ENCODE measurements around the gene BMPER.

Gene BMPER

DNA sequence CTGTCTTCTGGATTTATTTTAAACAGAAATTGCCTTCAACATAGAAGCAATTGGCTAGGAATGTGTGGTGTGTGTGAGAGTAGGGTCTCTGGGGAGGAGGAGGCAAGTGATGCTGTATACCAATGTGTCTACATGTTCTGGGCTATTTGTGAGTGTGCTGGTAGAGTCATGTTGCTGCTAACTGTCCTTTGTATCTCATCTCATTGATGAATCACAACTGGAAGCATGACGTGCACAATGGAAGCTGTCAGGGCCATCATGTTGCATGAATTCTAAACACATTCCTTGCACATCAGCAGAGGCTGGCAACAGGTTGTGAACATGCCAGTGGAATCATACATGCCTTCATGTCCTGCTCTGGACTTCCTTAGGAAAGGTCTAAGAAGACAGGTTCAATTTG is 199.7 kb downstream of the BMPER start:
- no peak for DNase-seq

DNA sequence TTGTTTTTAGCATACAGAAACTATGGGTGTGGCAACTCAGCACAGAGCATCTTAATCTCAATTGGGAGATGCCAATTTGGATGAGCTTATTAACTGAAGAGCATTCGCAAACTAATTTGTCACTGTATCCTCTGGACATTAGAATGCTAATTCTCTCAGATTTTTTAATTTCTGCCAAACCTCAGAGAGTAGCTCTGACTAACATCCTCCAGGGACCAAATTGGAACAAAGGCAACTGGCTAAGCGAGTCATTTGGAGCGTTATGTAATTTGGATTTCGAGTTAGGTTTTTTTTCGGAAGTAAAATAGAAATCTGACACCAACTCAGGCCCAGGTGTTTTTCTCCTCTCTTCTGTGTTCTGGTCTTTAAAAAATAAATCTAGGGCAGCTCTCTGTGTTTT is 201.9 kb downstream of the BMPER start:
- no peak for DNase-seq

DNA sequence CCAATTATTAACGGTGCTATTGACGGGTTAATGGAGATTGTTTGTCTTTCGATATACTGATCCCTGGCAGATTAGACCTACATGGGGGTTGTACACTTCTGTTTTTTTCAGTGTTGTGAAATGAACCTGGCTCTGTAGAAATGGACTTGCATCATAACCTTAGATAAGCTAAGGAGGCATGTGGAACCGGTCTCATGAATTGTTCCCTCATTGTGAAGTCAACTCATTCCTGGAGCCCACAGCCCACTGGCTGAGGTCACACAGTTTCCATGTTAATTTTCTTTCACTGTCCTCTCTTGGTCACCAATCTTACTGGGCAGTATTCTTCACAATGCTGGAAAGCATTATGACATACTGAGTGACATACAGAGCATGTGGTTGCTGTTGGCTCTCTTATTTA is 202.8 kb downstream of the BMPER start:
- no peak for DNase-seq

DNA sequence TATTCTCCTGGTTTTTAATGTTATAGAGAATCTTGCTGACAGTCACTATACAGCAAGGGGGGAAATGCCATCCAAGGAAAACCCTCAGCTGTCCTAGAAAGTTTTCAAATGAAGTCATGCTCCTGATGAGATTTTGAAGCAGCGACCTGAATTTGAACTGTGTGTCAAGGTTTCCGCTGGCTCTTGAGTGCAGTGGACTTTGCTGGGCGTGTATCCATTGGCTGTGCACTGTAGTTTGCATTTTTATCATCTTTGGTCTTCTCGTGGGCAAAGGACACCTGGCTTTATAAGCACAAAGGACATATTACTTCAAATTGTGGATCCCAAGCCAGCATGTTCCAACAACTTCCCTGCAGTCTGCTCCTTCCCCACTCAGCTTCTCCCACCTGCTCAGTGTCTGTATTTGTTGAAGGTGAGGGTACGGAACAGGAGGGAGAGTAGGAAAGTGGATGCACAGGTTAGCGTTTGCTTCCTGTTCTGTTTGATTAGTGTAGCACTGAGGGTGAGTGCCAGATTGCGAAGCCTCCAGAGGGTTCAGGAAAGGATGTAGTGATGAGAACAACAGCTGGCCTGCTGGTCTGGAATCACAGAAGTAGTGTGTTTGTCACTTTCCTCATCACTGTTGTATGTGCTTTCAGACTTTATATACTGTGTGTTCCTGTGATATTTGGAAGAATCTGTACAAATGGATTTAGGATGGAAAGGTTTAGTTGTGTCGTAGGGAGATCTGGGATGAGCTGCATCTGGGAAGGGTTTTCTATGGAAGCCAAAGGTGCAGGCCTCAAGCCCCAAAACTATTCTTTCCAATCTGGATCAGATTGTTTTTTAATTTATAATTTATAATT is 204.8 kb downstream of the BMPER start:
- DNase-seq = no peak

DNA sequence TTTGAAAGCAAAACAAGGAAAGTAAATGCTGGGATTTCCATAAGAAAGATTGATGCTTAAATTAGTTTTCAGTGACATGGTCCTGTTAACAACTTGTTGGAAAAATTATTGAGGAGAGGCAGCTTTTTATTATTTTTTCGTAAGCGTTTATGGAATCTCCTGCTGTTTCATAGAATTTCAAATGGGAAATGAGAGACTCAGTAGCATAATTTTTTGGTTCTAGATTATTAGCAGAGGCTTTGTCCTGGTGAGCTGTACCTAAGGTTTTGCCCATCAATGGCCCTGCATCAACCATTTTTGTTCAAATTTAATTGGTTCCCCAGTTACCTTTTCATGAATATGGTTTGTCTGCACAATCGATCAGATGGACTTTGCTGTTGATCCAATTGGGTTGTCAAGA is 205.7 kb downstream of the BMPER start:
- no peak for DNase-seq

DNA sequence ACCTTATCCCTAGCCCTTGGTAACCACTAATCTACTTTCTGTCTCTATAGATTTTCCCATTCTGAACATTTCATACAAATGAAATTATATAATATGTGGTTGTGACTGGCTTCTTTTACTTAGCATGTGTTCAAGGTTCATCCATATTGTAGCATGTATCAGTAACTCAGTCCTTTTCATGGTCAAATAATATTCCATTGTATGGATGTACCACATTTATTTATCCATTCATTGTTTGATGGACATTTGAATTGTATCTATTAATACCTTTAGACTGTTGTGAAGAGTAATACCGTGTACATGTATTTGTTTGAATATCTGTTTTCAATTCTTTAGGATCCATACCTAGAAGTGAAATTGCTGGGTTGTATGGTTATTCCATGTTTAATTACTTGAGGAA is 210.2 kb downstream of the BMPER start:
- DNase-seq = no peak

DNA sequence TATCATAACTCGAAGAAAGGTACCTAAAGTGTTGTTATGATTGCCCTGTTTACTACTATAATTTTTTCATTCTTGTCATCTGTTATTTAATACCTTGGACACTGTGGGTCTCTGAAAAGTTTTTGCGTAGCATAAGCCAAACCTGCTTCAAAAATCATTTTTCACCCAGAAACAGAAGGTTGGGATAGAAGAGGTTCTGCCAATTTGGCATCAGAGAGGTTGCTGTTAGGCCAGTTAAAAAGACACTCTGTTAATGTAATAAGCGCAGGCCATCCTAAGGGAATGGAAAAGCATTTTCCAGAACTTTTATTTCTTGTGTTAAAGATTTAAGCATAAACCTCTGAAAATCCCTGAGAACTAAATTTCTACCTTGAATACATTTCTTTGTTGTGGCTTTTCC is 212.2 kb downstream of the BMPER start:
- no peak for DNase-seq

DNA sequence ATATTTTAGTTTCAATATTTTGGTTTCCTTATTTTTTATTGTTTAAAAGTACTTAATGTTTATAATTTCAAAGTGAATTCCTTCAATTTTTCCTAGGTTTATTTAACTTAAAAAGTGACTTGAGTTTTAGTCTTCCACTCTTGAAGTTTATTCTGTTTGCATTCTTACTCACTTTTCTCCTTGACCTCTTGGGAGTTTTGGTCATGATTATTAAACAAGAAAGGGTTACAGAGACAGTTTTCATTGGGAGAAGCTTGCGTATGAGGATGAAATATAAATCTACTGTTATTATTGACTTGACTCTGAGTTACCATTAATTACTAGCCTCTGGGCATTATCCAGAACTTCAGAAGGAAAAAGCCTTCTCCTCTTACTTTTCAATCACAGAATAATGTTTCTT is 216.0 kb downstream of the BMPER start:
- DNase-seq = no peak

DNA sequence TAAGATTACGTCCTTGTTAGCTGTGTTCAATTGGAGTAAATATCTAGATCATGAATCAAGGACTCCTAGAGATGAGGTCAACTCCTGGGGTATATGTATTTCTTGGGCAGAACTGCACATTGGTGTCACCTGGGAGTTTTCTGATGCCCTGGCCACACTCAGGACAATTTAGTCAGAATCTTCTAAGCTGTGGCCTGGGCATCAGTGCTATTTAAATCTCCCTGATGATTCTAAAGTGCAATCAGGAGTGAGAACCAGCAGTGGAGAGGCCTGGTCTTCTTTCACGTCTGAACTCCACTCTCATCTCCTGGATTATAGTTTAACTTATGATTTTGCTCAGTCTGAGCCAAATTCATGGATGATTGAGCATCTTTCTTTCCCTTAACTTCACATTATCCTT is 218.0 kb downstream of the BMPER start:
- DNase-seq = no peak

DNA sequence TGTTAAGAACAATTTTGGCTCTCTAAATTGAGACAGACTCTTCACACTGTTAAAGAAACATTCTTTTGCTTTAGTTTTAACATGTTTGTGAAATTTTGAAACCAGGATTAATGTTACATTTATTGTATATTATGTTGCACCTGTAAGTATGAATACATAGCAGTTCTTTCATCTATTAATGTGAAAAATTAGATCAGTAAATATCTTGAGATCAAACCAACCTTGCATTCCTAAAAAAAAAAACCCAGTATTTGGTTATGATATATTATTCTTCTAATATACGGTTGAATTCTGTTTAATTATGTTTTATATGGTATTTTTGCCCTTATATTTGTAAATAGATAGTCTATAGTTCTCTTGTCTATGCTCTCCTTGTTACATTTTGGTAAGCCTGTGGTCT is 219.4 kb downstream of the BMPER start:
- DNase-seq = no peak

DNA sequence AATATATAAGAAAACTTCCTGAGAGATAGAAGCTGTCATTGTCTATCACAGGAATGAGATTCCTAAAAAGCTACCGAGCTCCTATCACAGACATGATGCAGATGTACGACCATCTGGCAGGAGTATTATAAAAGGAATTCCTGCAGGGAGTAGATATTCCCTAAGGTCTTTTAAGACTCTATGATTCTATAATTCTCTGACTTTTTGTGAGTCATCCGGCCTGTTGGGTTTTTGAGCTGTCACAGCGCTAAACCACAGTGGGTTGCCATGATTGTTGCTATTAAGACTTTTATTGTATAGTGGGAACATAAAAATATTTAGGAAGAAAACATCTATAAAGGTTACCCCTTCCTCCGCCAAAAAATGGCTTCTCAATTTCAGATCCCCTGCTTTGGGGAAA is 223.4 kb downstream of the BMPER start:
- no peak for DNase-seq

DNA sequence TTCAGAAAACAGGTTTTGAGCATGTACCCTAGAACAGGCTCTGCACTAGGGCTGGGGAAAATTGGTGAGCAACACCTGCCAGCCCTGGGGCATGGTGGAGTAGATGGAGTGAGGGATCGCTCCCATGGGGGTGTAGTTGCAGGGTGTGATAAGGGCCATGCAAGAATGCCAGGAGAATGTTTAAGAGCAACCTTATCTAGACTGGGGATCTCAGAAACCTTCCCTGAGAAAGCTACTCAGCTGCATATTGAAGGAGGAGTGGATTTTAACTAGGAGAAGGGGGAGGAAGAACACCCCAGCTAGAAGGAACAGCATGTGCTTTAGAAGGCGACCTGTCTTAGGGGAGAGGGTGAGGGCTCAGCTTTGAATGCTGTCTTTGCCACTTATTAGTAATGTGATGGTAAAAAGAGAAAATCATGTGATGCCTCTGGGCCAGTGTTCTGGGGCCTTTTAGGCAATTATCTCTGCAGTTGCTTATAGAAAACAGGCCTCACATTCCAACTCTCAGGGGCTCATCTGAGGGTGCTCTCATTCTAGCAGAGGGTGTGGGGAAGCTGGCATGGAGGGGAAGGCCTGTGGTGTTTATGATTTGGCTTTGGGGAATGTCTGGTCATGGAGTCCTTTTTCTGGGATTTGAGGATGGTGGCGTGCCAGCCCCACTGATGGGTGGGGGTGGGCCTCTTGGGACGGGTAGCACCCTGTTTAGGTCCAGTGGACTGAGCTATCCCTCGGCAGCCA is 225.4 kb downstream of the BMPER start:
- DNase-seq = no peak

DNA sequence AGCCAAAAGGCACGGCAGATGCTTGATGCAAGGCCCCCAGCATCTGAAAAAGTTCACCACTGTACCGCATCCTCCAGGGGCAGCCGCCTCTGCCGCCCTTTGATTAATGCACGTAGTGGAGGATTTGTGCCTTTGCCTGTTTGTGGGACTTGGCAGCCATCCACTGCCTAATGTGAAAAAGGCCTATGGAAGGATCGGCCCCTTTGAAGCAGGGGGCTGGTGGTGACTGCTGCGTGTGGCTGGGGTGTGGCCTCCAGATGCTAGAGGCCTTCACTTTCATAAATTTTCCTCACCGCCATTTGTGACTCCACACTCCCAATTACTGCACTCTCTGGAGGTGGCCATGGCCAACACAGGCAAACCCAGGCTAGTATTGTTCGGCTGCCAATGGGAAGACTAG is 226.0 kb downstream of the BMPER start:
- no peak for DNase-seq

DNA sequence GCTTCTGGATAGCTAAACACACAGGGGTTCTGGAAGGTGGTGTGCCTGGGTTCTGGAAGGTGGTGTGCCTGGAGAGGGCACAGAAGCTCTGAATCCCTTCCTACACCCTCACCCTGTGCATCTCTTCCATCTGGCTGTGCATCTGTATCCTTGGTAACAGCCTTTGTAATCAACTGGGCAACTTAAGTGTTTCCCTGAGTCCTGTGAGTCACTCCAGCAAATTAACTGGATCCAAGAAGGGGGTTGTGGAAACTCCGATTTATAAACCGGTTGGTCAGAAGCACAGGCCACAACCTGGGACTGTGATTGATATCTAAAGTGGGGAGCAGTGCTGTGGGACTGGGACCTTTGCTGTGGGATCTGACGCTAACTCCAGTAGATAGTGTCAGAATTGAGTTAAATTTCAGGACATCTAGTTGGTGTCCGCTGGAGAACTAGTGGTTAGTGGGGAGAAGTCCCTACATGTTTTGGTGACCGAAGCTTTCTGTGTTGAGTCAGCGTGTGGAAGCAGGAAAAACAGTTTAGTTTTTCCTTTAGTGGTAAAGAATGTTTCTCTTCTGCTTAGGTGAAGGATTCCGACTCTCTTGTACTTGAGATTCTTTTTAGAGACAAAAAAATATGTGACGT is 228.1 kb downstream of the BMPER start:
- DNase-seq = no peak

DNA sequence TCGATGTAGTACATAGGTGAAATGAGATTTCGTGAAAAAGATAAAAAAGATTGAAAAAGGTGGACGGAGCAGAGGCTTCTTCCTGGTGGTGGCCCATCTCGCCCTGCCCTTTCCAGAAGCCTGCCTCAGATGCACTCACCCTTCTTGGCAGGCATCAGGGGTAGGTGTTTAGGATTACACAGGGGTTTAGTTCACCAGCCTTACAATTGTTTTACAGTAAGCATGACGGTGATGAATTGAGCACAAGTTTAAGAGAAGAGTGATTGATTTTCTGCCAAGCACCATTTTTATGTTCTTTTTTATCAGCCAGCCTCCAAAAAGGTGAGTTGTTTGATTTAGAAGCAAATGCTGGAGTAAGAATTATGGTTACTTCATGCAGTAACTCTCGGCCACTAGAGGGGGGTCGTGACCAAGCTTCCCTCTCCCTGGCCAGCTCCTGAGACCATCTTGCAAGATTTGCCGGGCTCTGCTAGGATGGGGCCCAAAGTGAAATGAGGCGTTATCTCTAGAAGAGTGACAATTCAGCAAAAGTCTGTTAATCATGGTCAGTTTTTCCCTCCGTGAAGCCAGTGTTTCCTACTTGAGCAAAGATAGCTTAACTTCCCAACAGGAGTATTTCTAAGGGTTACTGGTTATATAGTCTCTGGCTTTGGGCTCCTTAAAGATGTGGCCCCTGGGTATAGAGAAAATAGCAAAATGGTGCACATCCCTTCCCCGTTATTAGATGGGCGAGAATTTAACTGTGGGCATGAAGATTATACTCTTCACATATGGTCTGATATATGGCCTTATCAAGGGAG is 228.8 kb downstream of the BMPER start:
- DNase-seq = no peak

DNA sequence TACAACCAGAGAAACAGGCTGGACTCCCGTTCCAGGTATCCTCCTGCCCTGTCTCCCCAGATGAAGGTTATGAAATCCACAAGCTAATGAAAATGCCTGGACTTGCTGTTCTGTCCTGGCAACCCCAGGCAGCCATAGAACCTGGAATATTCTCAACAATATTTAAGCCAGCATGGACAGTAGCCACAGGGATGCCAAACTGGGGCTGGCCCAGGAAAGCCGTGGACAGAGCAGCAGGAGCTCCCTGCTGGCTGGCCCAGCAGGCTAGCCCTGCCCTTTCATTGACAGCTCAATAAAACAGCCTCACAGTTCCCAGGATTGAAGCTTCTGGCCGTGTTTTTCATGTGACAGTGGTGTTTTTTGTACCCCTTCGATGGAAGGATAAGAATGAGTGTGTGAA is 230.6 kb downstream of the BMPER start:
- DNase-seq = no peak

DNA sequence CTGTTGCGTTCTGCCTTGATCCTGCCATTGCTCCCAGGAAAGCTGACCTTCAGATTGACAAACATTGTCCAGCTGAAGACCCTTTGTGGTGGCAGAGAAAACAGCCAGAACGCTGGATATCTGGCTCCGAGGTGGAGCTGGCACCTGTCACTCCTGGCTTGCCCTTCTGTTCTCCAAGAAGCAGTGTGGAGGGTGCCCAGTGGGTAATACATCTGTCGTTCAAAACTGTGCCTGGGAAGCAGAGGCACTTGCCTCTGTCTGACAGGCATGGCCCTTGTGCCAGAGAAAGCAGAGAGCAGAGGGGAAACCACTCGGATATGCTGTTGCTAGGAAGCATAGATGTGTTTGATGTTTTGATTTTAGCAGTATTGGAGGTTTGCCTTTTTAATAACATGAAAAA is 231.4 kb downstream of the BMPER start:
- no peak for DNase-seq

DNA sequence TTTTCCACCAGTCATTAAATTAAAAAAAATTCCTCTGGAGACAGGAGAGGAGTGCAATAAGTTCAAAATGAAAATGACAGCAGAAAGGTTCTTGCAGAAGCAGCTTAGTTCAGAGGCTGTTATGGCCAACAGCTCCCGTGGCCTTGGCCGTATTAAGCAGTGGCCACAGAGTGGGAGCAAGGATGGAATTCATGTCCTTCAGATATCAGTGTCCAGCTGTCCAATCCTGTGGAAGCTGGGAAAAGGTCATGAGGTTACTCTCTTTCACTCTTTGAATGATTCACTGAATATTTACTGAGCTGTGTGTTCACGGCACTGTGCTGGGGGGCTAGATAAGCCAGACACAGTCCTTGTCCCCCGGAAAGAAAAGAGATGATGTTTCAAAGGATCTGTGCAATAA is 231.8 kb downstream of the BMPER start:
- DNase-seq = no peak

DNA sequence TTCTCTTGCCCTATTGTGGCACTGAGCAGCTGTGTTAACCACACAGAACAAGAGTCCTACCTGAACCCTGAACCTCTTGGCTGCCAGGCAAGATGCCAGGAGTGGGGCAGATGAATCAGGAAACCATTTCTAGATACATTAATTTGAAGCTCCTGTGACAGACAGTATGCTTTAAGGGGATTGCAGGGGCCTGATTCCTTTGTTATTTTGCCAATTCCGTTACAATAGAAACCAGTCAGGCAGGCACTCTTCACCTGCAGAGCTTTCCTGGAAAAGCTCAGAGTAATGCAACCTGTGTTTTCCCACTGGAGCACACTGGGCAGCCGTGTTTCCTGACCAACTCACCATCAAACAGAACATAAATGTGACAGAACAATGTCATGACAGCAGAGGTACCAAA is 233.1 kb downstream of the BMPER start:
- no peak for DNase-seq

DNA sequence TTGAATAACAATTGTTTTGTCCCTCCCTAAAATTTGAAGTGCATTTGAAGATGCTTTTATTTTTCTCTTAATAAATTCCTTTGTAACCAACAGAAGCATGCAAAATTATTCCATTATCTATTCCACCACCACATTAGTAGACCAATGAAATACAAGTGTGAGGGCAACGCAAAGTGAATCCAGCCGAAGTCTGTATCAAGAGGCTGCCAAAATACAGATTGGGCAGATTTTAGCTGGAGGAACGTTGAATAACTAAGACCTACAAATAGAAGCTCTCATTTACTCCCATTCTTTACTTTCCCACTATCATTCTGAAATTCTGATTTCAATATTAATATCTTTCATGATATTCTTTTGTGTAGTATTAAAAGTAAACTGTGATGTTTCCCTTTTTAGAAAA is 233.7 kb downstream of the BMPER start:
- no peak for DNase-seq

DNA sequence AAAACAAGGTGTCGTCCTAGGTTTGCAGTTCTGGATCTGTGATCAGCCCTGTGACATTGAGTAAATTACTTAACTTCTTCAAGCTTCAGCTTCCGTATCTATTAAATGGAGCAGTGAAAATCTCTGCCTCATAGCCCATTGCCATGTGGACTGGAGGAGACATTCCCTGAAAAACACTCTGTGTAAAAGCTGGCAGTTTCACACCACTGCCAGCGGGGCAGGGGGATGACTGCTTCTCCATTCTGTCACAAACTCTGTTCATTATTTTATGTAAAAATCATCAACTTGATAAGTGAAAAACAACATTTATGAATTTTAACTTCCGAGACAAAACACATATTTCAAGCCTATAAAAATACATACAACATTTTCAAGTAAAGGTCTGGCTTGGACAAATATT is 234.7 kb downstream of the BMPER start:
- no peak for DNase-seq

DNA sequence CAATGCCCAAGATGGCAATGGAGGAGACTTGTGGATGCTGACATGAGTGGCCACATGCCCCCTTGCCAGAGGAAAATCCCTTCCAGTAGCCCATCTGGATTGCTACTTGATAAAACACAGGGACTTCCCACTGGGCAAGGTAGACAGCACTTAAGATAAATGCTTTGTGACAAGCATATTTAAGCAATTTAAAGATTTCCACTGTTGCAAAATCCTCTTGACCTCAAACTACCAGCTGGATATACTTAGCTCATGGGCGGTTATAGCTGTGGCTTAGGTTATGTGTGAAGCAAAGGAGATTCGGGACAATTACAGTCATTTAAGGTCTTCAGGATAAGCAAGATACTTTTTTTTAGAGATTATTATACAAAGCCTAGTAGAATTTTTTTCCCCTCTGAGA is 238.1 kb downstream of the BMPER start:
- no peak for DNase-seq

DNA sequence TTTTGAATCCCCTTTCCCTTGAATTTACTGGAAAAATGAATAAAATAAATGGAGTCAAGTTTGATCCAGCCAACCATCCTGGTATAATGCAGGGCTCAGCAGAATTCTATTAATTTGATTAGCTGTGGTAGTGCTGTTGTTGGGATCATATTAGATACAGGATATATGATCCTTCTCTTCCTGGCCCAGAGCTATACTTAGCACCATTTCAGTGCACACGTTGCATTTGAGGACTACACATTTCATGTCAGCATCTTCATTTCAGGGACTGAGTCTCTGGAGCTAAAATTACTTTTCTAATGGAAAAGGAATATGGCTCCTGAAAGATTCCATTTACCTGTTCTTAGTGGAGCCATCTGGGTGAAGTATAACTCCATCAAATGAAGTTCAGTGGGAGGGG is 240.3 kb downstream of the BMPER start:
- DNase-seq = no peak

Measured in activated T-cell treated with anti-CD3 and anti-CD28 coated beads, Interleukin-2, amount 50 U/mL, for 1 hour (primary cell).